ENCODE results near the gene CTNNBIP1.

DNA sequence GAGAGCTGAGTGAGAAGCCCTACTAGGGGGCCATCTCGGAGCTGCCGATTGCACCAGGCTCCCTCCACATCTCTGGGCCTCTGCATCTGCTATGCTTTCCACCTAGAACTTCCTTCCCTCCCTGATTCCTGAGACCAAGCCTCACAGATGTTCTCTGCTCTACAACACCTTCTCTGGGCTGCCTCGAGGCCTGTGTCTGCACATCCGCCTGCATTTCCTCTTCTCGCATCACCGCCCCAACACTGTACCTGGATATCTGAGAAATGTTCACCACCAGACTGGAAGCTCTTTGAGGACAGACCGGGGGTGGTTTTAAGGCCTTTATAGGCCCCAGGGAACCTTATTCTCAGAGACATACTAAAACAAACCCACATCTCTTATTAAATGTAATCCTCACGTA is 20.7 kb downstream of the CTNNBIP1 start:
- TF ChIP-seq, protein P1, sequence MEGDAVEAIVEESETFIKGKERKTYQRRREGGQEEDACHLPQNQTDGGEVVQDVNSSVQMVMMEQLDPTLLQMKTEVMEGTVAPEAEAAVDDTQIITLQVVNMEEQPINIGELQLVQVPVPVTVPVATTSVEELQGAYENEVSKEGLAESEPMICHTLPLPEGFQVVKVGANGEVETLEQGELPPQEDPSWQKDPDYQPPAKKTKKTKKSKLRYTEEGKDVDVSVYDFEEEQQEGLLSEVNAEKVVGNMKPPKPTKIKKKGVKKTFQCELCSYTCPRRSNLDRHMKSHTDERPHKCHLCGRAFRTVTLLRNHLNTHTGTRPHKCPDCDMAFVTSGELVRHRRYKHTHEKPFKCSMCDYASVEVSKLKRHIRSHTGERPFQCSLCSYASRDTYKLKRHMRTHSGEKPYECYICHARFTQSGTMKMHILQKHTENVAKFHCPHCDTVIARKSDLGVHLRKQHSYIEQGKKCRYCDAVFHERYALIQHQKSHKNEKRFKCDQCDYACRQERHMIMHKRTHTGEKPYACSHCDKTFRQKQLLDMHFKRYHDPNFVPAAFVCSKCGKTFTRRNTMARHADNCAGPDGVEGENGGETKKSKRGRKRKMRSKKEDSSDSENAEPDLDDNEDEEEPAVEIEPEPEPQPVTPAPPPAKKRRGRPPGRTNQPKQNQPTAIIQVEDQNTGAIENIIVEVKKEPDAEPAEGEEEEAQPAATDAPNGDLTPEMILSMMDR (IDR thresholded peaks at IDR 0.05), result no peak
- TF ChIP-seq POLR2A (IDR thresholded peaks at IDR 0.05), result no peak
